Measurements from ENCODE around the gene CTSW. TPM values are rescaled to one million over a fixed set of nuclear protein-coding genes. Genes with fewer than 3 reads are reported as not detected.

The CTSW gene
- total and polyA plus RNA-seq, 4 experiments from 2014 or later, result 30.1 to 107 (median 55.6) TPM

DNA sequence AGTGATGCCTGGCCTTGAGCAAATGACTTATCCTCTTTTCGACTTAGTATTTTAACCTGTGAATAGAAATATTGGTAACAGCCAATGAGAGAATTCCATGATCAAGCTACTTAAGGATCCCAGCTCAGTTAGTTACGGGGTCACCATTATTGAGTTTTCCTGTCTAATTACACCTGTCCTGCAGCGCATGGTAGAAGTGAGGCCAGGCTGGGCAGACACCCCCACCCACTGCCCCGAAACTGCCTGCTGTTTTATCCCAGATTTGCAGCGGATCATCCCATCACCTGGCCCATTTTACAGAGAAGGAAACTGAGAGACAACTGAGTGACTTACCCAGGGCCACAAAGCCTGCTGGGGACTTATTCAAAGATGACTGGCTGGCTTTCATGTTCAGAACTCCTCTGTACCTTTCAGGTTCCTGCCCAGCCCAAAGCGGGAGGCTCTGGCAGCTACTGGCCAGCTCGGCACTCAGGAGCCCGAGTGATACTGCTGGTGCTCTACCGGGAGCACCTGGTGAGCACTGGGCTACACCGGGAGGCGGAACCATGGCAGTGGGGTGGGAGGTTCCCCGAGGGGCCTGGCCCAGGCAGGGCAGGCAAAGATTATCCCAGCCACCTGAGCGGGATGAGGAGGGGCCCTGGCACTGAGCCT is 18.0 kb upstream of the CTSW start:
- H3K27me3 ChIP-seq (ENCODE audit: insufficient read depth, low read length), result no peaks in the 10 kb centered on the region
- peaks cover 45% of the 10 kb centered on the region for H3K36me3 ChIP-seq (ENCODE audit: insufficient read depth, low read length)
- Mint-ChIP-seq H3K27me3 (no peaks in the 10 kb centered on the region), H3K27ac (peak overlapping the region in 6 of 7 donors; percentile 68 to 92 (median 85)), H3K36me3 (peaks cover 18 to 54% of the 10 kb centered on the region in 2 donors), H3K4me1 (peaks cover 15 to 42% (median 29%) of the 10 kb centered on the region in 4 donors), H3K9me3 (peaks cover 0 to 1% (median 0%) of the 10 kb centered on the region in 8 donors), H3K4me3 (peak overlapping the region; percentile 93 to 99 (median 96))
- ChIA-PET POLR2A (ENCODE audit: partially characterized antibody) (interaction anchor here (1.1 to 8.5 kb wide), 13 partner anchors 10 to 363 kb away, joined by 3 to 435 read pairs (median 26); partner anchors contain the start of genes BANF1, CCDC85B, CTSW and EFEMP2), CTCF (ENCODE audit: partially characterized antibody) (interaction anchor here (0.9 to 11.0 kb wide), 4 partner anchors 8 to 99 kb away, joined by 3 to 281 read pairs (median 10); partner anchors contain the start of genes CCDC85B, FIBP and SNX32)
- DNase-seq, result no peak
- intact Hi-C loops (cut with micrococcal nuclease), result no loop called here
- H3K27ac ChIP-seq (ENCODE audit: low read depth, low read length), result peak overlapping the region; percentile 85
- H3K9me3 ChIP-seq (ENCODE audit: control insufficient read depth in 1 of 2, low read length in 2 of 2), result no peaks in the 10 kb centered on the region
- H3K4me3 ChIP-seq (ENCODE audit: low read length in 2 of 2), result peak overlapping the region in 1 of 2 donors; percentile 81
- peaks cover 35% of the 10 kb centered on the region for H3K4me1 ChIP-seq (ENCODE audit: insufficient read depth, low read length)

DNA sequence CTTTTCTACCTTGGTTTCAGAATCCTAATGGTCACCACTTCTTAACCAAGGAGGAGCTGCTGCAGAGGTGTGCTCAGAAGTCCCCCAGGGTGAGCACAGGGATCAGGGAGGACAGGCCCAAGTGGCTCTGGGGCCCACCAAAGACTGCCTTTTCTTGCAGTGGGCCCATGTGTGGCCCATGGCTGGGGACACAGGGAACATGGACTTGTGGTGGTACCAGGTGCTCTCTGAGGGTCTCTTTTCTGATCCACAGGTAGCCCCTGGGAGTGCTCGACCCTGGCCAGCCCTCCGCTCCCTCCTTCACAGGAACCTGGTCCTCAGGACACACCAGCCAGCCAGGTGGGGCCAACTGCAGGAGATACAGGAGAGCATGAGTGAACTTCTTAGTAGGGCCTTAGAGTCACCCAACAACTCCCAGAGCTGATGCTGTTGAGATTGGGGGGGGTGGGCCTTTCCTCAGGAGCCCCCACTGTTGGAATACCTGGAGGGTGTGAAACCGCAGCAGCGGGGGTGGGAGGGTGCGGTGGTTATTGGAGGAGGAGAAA is 17.4 kb upstream of the CTSW start:
- peak overlapping the region in 4 of 7 donors; percentile 12 to 92 (median 54) for H3K27ac Mint-ChIP-seq
- Histone ChIP-seq H3K27ac (ENCODE audit: low read depth, low read length) (peak overlapping the region; percentile 11), H3K4me3 (ENCODE audit: low read length in 2 of 2) (no peak overlapping the region), H3K4me1 (ENCODE audit: insufficient read depth, low read length) (peaks cover 33% of the 10 kb centered on the region), H3K9me3 (ENCODE audit: control insufficient read depth in 1 of 2, low read length in 2 of 2) (no peaks in the 10 kb centered on the region), H3K27me3 (ENCODE audit: insufficient read depth, low read length) (no peaks in the 10 kb centered on the region), H3K36me3 (ENCODE audit: insufficient read depth, low read length) (peaks cover 45% of the 10 kb centered on the region)
- no peak for DNase-seq
- H3K4me1 Mint-ChIP-seq, result peaks cover 13 to 43% (median 27%) of the 10 kb centered on the region in 4 donors
- no peaks in the 10 kb centered on the region for H3K27me3 Mint-ChIP-seq
- CTCF ChIA-PET (ENCODE audit: partially characterized antibody), result interaction anchor here (3.4 to 11.0 kb wide), 2 partner anchors 25 to 30 kb away, joined by 18 to 281 read pairs; partner anchors contain the start of genes CCDC85B, FIBP and SNX32
- POLR2A ChIA-PET (ENCODE audit: partially characterized antibody), result interaction anchor here (0.7 to 8.5 kb wide), 6 partner anchors 9 to 140 kb away, joined by 3 to 435 read pairs (median 9); partner anchors contain the start of genes BANF1, CCDC85B, CTSW and EIF1AD
- H3K9me3 Mint-ChIP-seq, result no peaks in the 10 kb centered on the region
- intact Hi-C loops (cut with micrococcal nuclease), result no loop called here
- peak overlapping the region in 5 of 8 donors; percentile 29 to 99 (median 70) for H3K4me3 Mint-ChIP-seq
- H3K36me3 Mint-ChIP-seq, result peaks cover 17 to 56% of the 10 kb centered on the region in 2 donors

DNA sequence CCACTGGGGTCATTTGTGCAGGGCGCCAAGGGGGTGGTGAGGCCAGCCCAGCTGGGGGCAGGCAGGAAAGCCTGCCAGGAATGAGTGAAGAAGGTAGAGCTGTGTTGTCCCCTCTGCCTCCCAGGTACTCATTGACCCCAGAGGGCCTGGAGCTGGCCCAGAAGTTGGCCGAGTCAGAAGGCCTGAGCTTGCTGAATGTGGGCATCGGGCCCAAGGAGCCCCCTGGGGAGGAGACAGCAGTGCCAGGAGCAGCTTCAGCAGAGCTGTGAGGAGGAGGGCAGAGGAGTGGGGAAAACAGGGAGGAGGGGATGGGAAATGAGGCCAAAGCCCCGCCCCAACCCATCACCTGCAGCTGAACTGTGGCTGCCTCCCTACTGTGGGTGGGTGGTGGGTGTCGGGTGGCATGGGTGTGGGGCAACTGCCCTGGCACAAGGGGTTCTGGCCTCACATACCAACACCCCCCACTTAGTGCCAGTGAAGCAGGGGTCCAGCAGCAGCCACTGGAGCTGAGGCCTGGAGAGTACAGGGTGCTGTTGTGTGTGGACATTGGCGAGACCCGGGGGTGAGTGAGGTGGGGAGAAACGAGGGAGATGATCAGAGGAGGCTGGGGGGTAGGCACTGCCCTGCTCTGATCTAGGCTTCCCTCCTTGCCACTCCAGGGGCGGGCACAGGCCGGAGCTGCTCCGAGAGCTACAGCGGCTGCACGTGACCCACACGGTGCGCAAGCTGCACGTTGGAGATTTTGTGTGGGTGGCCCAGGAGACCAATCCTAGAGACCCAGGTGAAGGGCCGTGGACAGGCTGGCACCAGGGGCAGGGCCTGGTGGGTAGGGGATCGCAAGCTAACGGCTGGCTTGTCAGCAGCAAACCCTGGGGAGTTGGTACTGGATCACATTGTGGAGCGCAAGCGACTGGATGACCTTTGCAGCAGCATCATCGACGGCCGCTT is 16.4 kb upstream of the CTSW start:
- Histone ChIP-seq H3K36me3 (ENCODE audit: insufficient read depth, low read length) (peaks cover 45% of the 10 kb centered on the region), H3K4me3 (ENCODE audit: low read length in 2 of 2) (no peak overlapping the region), H3K27ac (ENCODE audit: low read depth, low read length) (no peak overlapping the region), H3K9me3 (ENCODE audit: control insufficient read depth in 1 of 2, low read length in 2 of 2) (no peaks in the 10 kb centered on the region), H3K27me3 (ENCODE audit: insufficient read depth, low read length) (no peaks in the 10 kb centered on the region), H3K4me1 (ENCODE audit: insufficient read depth, low read length) (peaks cover 33% of the 10 kb centered on the region)
- CTCF ChIA-PET (ENCODE audit: partially characterized antibody), result interaction anchor here (11.0 kb wide), 1 partner anchor 24 kb away, joined by 281 read pairs; the partner anchor contains the start of genes CCDC85B and FIBP
- intact Hi-C loops (cut with micrococcal nuclease), result no loop called here
- Mint-ChIP-seq H3K27ac (peak overlapping the region in 1 of 7 donors; percentile 72), H3K4me3 (peak overlapping the region in 3 of 8 donors; percentile 60 to 70 (median 61)), H3K27me3 (no peaks in the 10 kb centered on the region), H3K4me1 (peaks cover 13 to 43% (median 25%) of the 10 kb centered on the region in 4 donors), H3K36me3 (peaks cover 18 to 54% of the 10 kb centered on the region in 2 donors), H3K9me3 (no peaks in the 10 kb centered on the region)
- DNase-seq, result no peak
- POLR2A ChIA-PET (ENCODE audit: partially characterized antibody), result interaction anchor here (0.5 to 8.5 kb wide), 6 partner anchors 8 to 419 kb away, joined by 3 to 435 read pairs (median 9); partner anchors contain the start of genes CCDC85B, CTSW and FIBP

DNA sequence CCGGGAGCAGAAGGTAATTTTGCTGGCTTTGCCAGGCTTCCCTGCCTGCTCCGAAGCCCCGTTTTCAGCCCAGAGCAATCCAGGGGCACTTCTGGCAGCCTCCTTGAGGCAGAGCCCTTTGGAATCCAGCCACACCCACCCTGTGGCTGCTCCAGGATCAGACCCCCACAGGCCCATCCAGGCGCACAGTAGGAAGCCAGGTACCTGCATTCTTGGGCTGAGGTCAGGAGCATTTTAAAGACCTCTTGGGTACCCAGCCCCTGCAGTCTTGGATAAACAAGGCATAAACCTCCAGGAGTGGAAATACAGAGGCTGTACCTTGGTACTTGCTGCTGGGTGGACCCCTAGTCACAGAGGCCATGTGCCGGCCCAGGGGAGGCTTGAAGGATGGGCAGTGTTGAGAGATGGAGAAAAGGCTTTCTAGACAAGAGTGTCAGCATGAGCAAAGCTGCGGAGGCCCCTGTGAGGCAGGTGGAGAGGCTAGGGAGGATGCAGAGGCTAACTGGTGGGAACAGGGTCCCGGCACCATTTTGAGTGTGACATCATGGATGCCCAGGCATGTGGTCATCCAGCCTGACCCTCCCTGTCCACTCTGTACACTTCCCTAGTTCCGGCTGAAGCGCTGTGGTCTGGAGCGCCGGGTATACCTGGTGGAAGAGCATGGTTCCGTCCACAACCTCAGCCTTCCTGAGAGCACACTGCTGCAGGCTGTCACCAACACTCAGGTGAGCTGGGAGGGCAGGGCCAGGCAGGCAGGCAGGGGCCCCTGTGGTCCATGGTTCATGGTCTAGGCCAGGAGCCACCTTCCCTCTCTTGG is 15.5 kb upstream of the CTSW start:
- Mint-ChIP-seq H3K9me3 (no peaks in the 10 kb centered on the region), H3K4me1 (peaks cover 8 to 35% (median 17%) of the 10 kb centered on the region in 4 donors), H3K36me3 (peaks cover 18 to 50% of the 10 kb centered on the region in 2 donors), H3K27me3 (no peaks in the 10 kb centered on the region), H3K27ac (peak overlapping the region in 2 of 7 donors; percentile 77 to 84), H3K4me3 (no peak overlapping the region)
- DNase-seq, result no peak
- Histone ChIP-seq H3K4me3 (ENCODE audit: low read length in 2 of 2) (no peak overlapping the region), H3K4me1 (ENCODE audit: insufficient read depth, low read length) (peaks cover 26% of the 10 kb centered on the region), H3K27me3 (ENCODE audit: insufficient read depth, low read length) (no peaks in the 10 kb centered on the region), H3K27ac (ENCODE audit: low read depth, low read length) (no peak overlapping the region), H3K36me3 (ENCODE audit: insufficient read depth, low read length) (peaks cover 45% of the 10 kb centered on the region), H3K9me3 (ENCODE audit: control insufficient read depth in 1 of 2, low read length in 2 of 2) (no peaks in the 10 kb centered on the region)
- CTCF ChIA-PET (ENCODE audit: partially characterized antibody), result interaction anchor here (11.0 kb wide), 1 partner anchor 23 kb away, joined by 281 read pairs; the partner anchor contains the start of genes CCDC85B and FIBP
- intact Hi-C loops (cut with micrococcal nuclease), result no loop called here
- POLR2A ChIA-PET (ENCODE audit: partially characterized antibody), result interaction anchor here (0.5 to 8.5 kb wide), 3 partner anchors 10 to 420 kb away, joined by 3 to 435 read pairs (median 11); partner anchors contain the start of genes CCDC85B, CTSW and FIBP

DNA sequence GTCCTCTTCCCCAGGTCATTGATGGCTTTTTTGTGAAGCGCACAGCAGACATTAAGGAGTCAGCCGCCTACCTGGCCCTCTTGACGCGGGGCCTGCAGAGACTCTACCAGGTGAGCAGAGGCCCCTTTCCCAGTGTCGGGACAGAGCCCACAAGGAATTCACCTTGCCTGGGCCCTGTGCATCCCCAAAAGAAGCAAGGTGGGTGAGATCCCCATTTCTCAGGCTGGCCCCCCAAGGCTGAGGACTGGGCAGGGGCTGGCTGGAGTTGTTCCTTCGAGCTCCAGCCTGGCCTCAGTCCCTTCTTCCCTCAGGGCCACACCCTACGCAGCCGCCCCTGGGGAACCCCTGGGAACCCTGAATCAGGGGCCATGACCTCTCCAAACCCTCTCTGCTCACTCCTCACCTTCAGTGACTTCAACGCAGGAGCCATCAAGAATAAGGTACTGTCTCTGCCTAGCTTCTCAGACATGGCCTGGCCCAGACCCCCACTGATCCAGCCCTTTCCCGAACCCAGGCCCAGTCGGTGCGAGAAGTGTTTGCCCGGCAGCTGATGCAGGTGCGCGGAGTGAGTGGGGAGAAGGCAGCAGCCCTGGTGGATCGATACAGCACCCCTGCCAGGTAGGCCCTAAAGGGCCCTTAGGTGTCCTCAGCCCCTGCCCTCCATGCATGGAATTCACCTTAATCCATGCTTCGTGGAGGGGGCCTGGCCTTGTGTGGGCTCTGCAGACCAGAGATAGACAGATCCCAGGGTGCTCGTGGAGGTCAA is 14.7 kb upstream of the CTSW start:
- CTCF ChIA-PET (ENCODE audit: partially characterized antibody), result interaction anchor here (11.0 kb wide), 1 partner anchor 23 kb away, joined by 281 read pairs; the partner anchor contains the start of genes CCDC85B and FIBP
- Histone ChIP-seq H3K4me3 (ENCODE audit: low read length in 2 of 2) (no peak overlapping the region), H3K36me3 (ENCODE audit: insufficient read depth, low read length) (peaks cover 45% of the 10 kb centered on the region), H3K27me3 (ENCODE audit: insufficient read depth, low read length) (no peaks in the 10 kb centered on the region), H3K4me1 (ENCODE audit: insufficient read depth, low read length) (peaks cover 21% of the 10 kb centered on the region), H3K27ac (ENCODE audit: low read depth, low read length) (no peak overlapping the region), H3K9me3 (ENCODE audit: control insufficient read depth in 1 of 2, low read length in 2 of 2) (no peaks in the 10 kb centered on the region)
- intact Hi-C loops (cut with micrococcal nuclease), result no loop called here
- Mint-ChIP-seq H3K4me1 (peaks cover 7 to 35% (median 17%) of the 10 kb centered on the region in 4 donors), H3K9me3 (no peaks in the 10 kb centered on the region), H3K27ac (peak overlapping the region in 1 of 7 donors; percentile 47), H3K4me3 (no peak overlapping the region), H3K36me3 (peaks cover 18 to 47% of the 10 kb centered on the region in 2 donors), H3K27me3 (no peaks in the 10 kb centered on the region)
- POLR2A ChIA-PET (ENCODE audit: partially characterized antibody), result interaction anchor here (2.8 to 8.5 kb wide), 2 partner anchors 9 to 21 kb away, joined by 11 to 435 read pairs; partner anchors contain the start of genes CCDC85B, CTSW and FIBP
- no peak for DNase-seq

Data from CD4-positive, alpha-beta memory T cell (primary cell).